T-helper 9 cell (primary cell): ENCODE results near the gene FXYD7.
"Not testable (repeated sequence)": the region's sequence is repeated elsewhere in the genome, so short reads cannot be mapped to it uniquely, and the experiment has no call there.

Source experiments
- DNase-seq: peaks from one replicate; pipeline ENCODE4 v3.0.0-alpha.2; 2020

Gene FXYD7

GRCh38 chr19:35146746-35147459, 3.8 kb downstream of the FXYD7 start:
- no peak for DNase-seq

- DNase-seq = no peak
Observed at GRCh38 chr19:35149463-35149862, 6.4 kb downstream of the FXYD7 start.

- no peak for DNase-seq
Observed at GRCh38 chr19:35150445-35150844, 7.4 kb downstream of the FXYD7 start.

- DNase-seq = no peak
Observed at GRCh38 chr19:35151273-35152065, 8.4 kb downstream of the FXYD7 start.

- not testable (repeated sequence) for DNase-seq
Observed at GRCh38 chr19:35153129-35153522, 10.1 kb downstream of the FXYD7 start.

GRCh38 chr19:35153701-35154524, 10.9 kb downstream of the FXYD7 start:
- DNase-seq = peak; percentile 62

DNA sequence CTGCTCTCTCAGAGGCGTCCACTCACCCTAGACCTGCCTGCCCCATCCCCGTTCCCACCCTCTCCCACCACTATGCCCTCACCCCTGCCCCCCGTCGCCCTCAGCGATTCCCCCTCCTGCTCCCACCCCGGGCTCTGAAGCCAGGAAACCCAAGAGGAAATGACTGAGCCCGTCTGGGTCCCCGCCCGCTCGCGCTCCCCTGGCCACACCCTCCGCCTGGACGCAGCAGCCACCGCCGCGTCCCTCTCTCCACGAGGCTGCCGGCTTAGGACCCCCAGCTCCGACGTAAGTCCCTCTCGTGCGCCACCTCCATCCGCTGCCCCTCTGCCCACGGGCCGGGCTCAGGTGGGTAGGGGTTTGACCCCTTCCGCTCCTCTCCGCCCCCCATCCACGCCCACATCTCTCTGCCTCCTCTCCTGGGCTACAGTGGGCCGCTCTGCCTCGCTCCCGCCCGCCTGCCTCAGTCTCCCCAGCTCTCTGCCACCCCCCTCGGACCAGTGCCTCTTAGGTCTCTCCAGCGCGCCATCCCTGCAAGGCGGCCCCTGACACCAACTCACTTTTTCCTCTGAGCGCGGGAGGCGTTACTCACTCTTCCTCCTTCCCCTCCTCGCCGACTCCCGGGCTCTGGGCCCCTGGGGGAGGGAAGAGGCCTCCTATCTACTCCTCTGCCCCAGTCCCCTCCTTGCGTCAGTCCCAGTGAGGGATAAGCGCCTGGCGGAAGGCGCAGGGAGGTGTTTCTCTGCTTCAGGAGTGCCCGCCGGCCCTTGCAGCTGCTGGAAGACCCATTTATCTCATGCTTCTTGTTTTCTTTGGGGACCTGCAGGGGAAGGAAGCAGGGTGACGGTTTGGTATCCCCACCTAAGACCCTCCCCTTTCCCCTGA, 11.7 kb downstream of the FXYD7 start, which contains the start of gene FXYD5:
FXYD5 (plus strand) TSS at position 211 of the 882 bp plus-strand sequence. CDS start 816 bp downstream, outside the sequence.
- DNase-seq = peak; percentile 63

- no peak for DNase-seq
Observed at GRCh38 chr19:35155441-35155840, 12.4 kb downstream of the FXYD7 start.

DNA sequence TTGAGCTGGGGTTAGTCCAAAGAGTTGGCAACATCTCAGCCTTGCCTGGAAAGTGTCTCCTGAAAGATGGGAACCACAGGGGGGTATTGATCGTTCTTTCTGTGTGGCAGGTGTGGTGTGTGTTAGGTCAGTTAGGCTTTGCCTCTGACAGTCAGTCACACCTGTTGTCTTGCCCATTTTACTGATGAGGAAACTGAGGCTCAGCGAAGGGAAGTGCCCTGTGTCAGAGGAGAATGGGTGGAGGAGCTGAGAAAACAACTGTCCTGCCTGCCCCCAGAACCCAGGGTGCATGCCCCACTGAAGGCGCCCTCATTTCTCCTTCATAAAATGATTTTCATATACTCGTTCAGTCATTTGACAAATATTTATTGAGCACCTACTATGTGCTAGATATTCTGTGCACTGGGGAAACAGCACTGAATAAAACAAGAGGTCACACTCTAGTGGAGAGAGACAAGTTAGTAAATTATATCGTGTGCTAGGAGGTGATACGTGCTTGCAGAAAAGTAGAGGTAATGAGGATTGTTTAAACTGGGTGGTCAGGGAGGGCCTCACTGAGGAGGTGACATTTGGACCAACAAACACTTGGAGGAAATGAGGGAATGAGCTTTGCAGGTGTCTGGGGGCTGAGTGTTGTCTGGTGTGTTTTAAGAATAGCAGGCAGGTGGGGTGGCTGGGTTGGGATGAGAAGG, 13.1 kb downstream of the FXYD7 start:
- DNase-seq = no peak

DNA sequence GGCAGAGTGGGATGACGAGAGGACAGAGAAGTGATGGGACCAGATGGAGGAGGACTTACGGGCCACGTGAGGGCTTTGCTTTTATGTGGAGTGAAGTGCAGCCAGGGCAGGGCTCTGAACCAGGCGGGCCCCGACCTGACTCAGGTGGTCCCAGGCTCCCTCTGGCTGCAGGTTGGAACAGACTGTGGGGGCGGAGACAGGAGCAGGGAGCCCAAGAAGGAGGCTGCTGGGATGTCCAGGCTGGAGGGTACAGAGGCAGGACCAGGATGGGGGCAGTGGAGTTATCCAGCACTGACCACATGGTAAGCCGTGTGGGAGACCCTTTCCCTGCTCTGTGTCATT, 13.6 kb downstream of the FXYD7 start:
- no peak for DNase-seq

DNA sequence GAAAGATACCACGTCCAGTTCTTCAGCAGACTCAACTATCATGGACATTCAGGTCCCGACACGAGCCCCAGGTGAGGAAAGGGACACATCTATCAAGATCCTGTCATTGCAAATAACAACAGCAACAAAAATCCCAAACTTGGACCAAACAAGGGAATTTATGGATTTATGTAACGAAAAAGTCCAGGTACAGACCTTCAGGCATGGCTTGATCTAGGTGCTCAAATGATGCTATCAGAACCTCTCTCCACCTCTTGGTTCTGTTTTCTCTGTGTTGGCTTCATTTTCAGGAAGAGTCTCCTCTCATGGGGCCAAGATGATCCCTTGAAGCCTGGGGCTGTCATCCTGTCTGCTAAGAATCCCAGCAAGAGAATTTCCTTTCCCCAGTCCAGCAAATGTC, 14.4 kb downstream of the FXYD7 start:
- DNase-seq = no peak

DNA sequence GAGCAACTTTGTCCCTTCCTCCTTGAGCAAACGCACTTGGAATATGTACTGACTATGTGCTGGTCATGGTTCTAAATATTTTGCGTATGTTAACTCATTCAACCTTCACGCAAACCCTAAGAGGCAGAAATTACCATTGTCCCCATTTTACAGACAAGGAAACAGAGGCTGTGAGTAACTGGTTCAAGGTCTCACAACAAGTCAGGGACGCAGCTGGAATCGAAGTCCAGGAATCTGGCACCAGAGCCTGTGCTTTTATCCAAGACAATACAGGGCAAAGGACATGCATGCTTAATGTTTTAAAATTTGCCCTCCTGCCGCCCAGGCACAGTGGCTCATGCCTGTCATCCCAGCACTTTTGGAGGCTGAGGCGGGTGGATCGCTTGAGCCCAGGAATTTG, 16.6 kb downstream of the FXYD7 start:
- DNase-seq = no peak

DNA sequence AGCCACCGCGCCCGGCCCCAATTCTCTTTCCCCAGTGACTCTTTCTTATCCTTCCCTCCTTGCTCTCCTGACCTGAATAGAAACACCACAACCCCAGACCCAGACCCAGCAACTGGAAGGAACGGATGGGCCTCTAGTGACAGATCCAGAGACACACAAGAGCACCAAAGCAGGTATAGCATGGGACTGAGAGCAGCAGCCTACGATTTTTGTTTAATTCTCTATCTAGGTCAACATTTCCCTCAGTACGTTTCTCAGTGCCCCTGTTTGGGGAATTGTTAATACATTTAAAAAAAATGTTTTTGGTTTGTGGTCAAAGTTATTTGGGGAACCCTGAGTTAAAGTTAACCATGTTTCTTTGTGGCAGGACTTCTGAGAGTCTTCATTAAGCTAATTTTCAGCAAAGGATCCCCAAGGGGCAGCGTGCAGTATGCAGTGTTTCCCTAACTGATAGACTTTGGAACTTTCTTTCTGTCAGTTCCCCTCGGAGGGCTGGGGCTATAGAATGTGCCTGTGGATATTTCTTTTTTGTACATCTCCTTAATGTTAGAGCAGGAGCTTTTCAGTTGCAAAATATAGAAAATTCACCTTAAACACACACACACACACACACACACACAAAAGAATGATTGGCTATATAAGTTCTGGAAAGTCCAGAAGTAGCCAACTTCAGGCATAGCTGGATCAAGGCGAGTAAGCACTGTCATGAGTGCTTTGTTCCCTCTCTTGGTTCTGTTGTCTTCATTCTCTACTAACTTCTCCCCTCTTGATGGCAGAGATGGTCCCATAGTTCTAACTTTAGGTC, 17.8 kb downstream of the FXYD7 start:
- DNase-seq = no peak

GRCh38 chr19:35161434-35161743, 18.3 kb downstream of the FXYD7 start:
- DNase-seq = no peak

- DNase-seq = no peak
Observed at GRCh38 chr19:35162471-35163326, 19.6 kb downstream of the FXYD7 start.

GRCh38 chr19:35164418-35164817, 21.4 kb downstream of the FXYD7 start:
- DNase-seq = no peak

DNA sequence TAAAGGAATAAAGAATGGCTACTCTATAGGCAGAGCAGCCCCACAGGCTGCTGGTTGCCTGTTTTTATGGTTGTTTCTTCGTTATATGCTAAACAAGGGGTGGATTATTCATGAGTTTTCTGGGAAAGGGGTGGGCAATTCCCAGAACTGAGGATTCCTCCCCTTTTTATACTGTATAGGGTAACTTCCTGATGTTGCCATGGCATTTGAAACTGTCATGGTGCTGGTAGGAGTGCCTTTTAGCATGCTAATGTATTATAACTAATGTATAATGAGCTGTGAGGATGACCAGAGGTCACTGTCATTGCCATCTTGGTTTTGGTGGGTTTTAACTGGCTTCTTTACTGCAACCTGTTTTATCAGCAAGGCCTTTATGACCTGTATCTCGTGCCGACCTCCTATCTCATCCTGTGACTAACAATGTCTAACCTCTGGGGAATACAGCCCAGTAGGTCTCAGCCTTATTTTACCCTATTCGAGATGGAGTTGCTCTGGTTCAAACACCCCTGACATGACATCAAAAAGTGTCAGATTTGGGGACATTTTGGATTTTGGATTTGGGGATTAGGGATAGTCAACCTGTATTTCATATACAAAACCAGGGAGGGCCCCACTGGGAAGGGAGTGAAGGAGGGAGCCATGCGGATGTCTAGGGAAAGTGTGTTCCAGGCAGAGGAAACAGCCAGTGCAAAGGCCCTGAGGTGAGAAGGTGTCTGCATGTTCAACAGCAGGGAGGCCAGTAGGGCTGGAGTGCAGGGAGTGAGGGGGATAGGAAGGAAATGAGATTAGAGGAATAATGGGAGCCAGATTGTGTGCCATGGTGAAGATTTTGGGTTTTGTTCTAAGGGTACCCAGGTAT, 22.4 kb downstream of the FXYD7 start:
- DNase-seq = no peak

- no peak for DNase-seq
Observed at GRCh38 chr19:35166100-35167063, 23.3 kb downstream of the FXYD7 start.
